ENCODE data around the gene GALNT2. TPM values are rescaled to one million over a fixed set of nuclear protein-coding genes. Genes with fewer than 3 reads are reported as not detected.

Gene GALNT2
- total RNA-seq, 2 experiments from 2014 or later: 59.8 to 62.4 TPM

GRCh38 chr1:230303822-230304221 is 236.8 kb downstream of the GALNT2 start:
- intact Hi-C loops (cut with micrococcal nuclease): no loop called here

GRCh38 chr1:230306169-230306568 is 239.1 kb downstream of the GALNT2 start:
- Mint-ChIP-seq H3K36me3 (ENCODE audit: low read depth) (no peaks in the 10 kb centered on the region), H3K27ac (no peak overlapping the region), H3K9me3 (no peaks in the 10 kb centered on the region), H3K4me1 (ENCODE audit: low read depth) (peaks cover 21% of the 10 kb centered on the region), H3K27me3 (ENCODE audit: low read depth) (no peaks in the 10 kb centered on the region), H3K4me3 (no peak overlapping the region)
- CTCF ChIA-PET: interaction anchor here (0.6 to 0.8 kb wide), 6 partner anchors 14 to 679 kb away, joined by 3 to 4 read pairs (median 3); no protein-coding TSS in a partner anchor
- intact Hi-C loops (cut with micrococcal nuclease): loop anchor here (1.0 to 2.0 kb wide), 2 partner anchors 97 to 196 kb away; no protein-coding TSS in a partner anchor
- DNase-seq: peak; percentile 68

More at GRCh38 chr1:230303822-230304221, 236.8 kb downstream of the GALNT2 start:
- DNase-seq: no peak
- H3K27me3 Mint-ChIP-seq (ENCODE audit: low read depth): no peaks in the 10 kb centered on the region
- H3K9me3 Mint-ChIP-seq: no peaks in the 10 kb centered on the region
- H3K4me3 Mint-ChIP-seq: no peak overlapping the region
- H3K4me1 Mint-ChIP-seq (ENCODE audit: low read depth): peaks cover 19% of the 10 kb centered on the region
- CTCF ChIA-PET: interaction anchor here (2.1 kb wide), 1 partner anchor 34 kb away, joined by 6 read pairs; no protein-coding TSS in a partner anchor
- no peaks in the 10 kb centered on the region for H3K36me3 Mint-ChIP-seq (ENCODE audit: low read depth)
- no peak overlapping the region for H3K27ac Mint-ChIP-seq

- no peaks in the 10 kb centered on the region for H3K9me3 Mint-ChIP-seq
- no peaks in the 10 kb centered on the region for H3K36me3 Mint-ChIP-seq (ENCODE audit: low read depth)
- no peak overlapping the region for H3K27ac Mint-ChIP-seq
- H3K4me1 Mint-ChIP-seq (ENCODE audit: low read depth): peaks cover 21% of the 10 kb centered on the region
- CTCF ChIA-PET: no interaction called here
- no peak for DNase-seq
- H3K4me3 Mint-ChIP-seq: no peak overlapping the region
- intact Hi-C loops (cut with micrococcal nuclease): loop anchor here (2.0 kb wide), 1 partner anchor 98 kb away; no protein-coding TSS in a partner anchor
- no peaks in the 10 kb centered on the region for H3K27me3 Mint-ChIP-seq (ENCODE audit: low read depth)
Measured at GRCh38 chr1:230307213-230307612, 240.2 kb downstream of the GALNT2 start.

GRCh38 chr1:230308039-230308438 is 241.0 kb downstream of the GALNT2 start:
- no peaks in the 10 kb centered on the region for H3K36me3 Mint-ChIP-seq (ENCODE audit: low read depth)
- no peaks in the 10 kb centered on the region for H3K9me3 Mint-ChIP-seq
- H3K27me3 Mint-ChIP-seq (ENCODE audit: low read depth): peaks cover 2% of the 10 kb centered on the region
- peaks cover 21% of the 10 kb centered on the region for H3K4me1 Mint-ChIP-seq (ENCODE audit: low read depth)
- CTCF ChIA-PET: interaction anchor here (0.7 kb wide), 1 partner anchor 38 kb away, joined by 3 read pairs; no protein-coding TSS in a partner anchor
- DNase-seq: no peak
- intact Hi-C loops (cut with micrococcal nuclease): no loop called here
- no peak overlapping the region for H3K4me3 Mint-ChIP-seq
- no peak overlapping the region for H3K27ac Mint-ChIP-seq

- no peaks in the 10 kb centered on the region for H3K9me3 Mint-ChIP-seq
- CTCF ChIA-PET: no interaction called here
- peaks cover 14% of the 10 kb centered on the region for H3K4me1 Mint-ChIP-seq (ENCODE audit: low read depth)
- H3K36me3 Mint-ChIP-seq (ENCODE audit: low read depth): no peaks in the 10 kb centered on the region
- H3K27me3 Mint-ChIP-seq (ENCODE audit: low read depth): peaks cover 4% of the 10 kb centered on the region
- intact Hi-C loops (cut with micrococcal nuclease): no loop called here
- no peak overlapping the region for H3K4me3 Mint-ChIP-seq
- no peak overlapping the region for H3K27ac Mint-ChIP-seq
- DNase-seq: no peak
Measured at GRCh38 chr1:230308821-230309220, 241.8 kb downstream of the GALNT2 start.

GRCh38 chr1:230309646-230310177 is 242.7 kb downstream of the GALNT2 start:
- Mint-ChIP-seq H3K27ac (no peak overlapping the region), H3K36me3 (ENCODE audit: low read depth) (no peaks in the 10 kb centered on the region), H3K9me3 (no peaks in the 10 kb centered on the region), H3K4me3 (no peak overlapping the region), H3K4me1 (ENCODE audit: low read depth) (peaks cover 10% of the 10 kb centered on the region), H3K27me3 (ENCODE audit: low read depth) (peaks cover 4% of the 10 kb centered on the region)
- CTCF ChIA-PET: interaction anchor here (0.6 to 0.7 kb wide), 4 partner anchors 455 to 1833 kb away, joined by 3 to 6 read pairs (median 3); no protein-coding TSS in a partner anchor
- no peak for DNase-seq
- intact Hi-C loops (cut with micrococcal nuclease): loop anchor here (1.0 to 10.0 kb wide), 4 partner anchors 142 to 1051 kb away; partner anchors contain the start of gene NUP133

GRCh38 chr1:230310381-230311163 is 243.5 kb downstream of the GALNT2 start:
- intact Hi-C loops (cut with micrococcal nuclease): loop anchor here (1.0 to 10.0 kb wide), 4 partner anchors 143 to 1052 kb away; partner anchors contain the start of gene NUP133
- peak; percentile 75 for DNase-seq
- Mint-ChIP-seq H3K9me3 (no peaks in the 10 kb centered on the region), H3K36me3 (ENCODE audit: low read depth) (no peaks in the 10 kb centered on the region), H3K4me3 (no peak overlapping the region), H3K27ac (no peak overlapping the region), H3K27me3 (ENCODE audit: low read depth) (peaks cover 4% of the 10 kb centered on the region), H3K4me1 (ENCODE audit: low read depth) (peaks cover 10% of the 10 kb centered on the region)
- CTCF ChIA-PET: interaction anchor here (0.6 to 2.9 kb wide), 5 partner anchors 456 to 1833 kb away, joined by 3 to 13 read pairs (median 3); no protein-coding TSS in a partner anchor

- no peaks in the 10 kb centered on the region for H3K9me3 Mint-ChIP-seq
- peaks cover 4% of the 10 kb centered on the region for H3K27me3 Mint-ChIP-seq (ENCODE audit: low read depth)
- H3K27ac Mint-ChIP-seq: no peak overlapping the region
- H3K4me1 Mint-ChIP-seq (ENCODE audit: low read depth): peaks cover 2% of the 10 kb centered on the region
- intact Hi-C loops (cut with micrococcal nuclease): loop anchor here (5.0 to 10.0 kb wide), 2 partner anchors 145 to 808 kb away; partner anchors contain the start of gene NUP133
- DNase-seq: no peak
- H3K4me3 Mint-ChIP-seq: no peak overlapping the region
- H3K36me3 Mint-ChIP-seq (ENCODE audit: low read depth): no peaks in the 10 kb centered on the region
- CTCF ChIA-PET: interaction anchor here (2.9 kb wide), 1 partner anchor 651 kb away, joined by 13 read pairs; no protein-coding TSS in a partner anchor
Measured at GRCh38 chr1:230312676-230313075, 245.6 kb downstream of the GALNT2 start.

- intact Hi-C loops (cut with micrococcal nuclease): loop anchor here (5.0 to 10.0 kb wide), 2 partner anchors 146 to 809 kb away; partner anchors contain the start of gene NUP133
- DNase-seq: no peak
- CTCF ChIA-PET: interaction anchor here (1.3 to 2.9 kb wide), 2 partner anchors 8 to 652 kb away, joined by 3 to 13 read pairs; no protein-coding TSS in a partner anchor
- Mint-ChIP-seq H3K4me1 (ENCODE audit: low read depth) (peaks cover 2% of the 10 kb centered on the region), H3K36me3 (ENCODE audit: low read depth) (no peaks in the 10 kb centered on the region), H3K4me3 (no peak overlapping the region), H3K27me3 (ENCODE audit: low read depth) (peaks cover 4% of the 10 kb centered on the region), H3K9me3 (no peaks in the 10 kb centered on the region), H3K27ac (no peak overlapping the region)
Measured at GRCh38 chr1:230313453-230314141, 246.6 kb downstream of the GALNT2 start.

- CTCF ChIA-PET: interaction anchor here (1.3 kb wide), 1 partner anchor 9 kb away, joined by 3 read pairs; no protein-coding TSS in a partner anchor
- H3K9me3 Mint-ChIP-seq: no peaks in the 10 kb centered on the region
- H3K4me1 Mint-ChIP-seq (ENCODE audit: low read depth): peaks cover 2% of the 10 kb centered on the region
- no peaks in the 10 kb centered on the region for H3K36me3 Mint-ChIP-seq (ENCODE audit: low read depth)
- peaks cover 4% of the 10 kb centered on the region for H3K27me3 Mint-ChIP-seq (ENCODE audit: low read depth)
- H3K4me3 Mint-ChIP-seq: no peak overlapping the region
- H3K27ac Mint-ChIP-seq: no peak overlapping the region
- intact Hi-C loops (cut with micrococcal nuclease): loop anchor here (5.0 to 10.0 kb wide), 2 partner anchors 147 to 809 kb away; partner anchors contain the start of gene NUP133
- no peak for DNase-seq
Measured at GRCh38 chr1:230314142-230314470, 247.1 kb downstream of the GALNT2 start.

- no peaks in the 10 kb centered on the region for H3K36me3 Mint-ChIP-seq (ENCODE audit: low read depth)
- no peak for DNase-seq
- H3K27ac Mint-ChIP-seq: no peak overlapping the region
Measured at GRCh38 chr1:230315099-230315498, 248.1 kb downstream of the GALNT2 start.

More at GRCh38 chr1:230315099-230315498, 248.1 kb downstream of the GALNT2 start:
- CTCF ChIA-PET: no interaction called here
- no peak overlapping the region for H3K4me3 Mint-ChIP-seq
- H3K27me3 Mint-ChIP-seq (ENCODE audit: low read depth): peaks cover 4% of the 10 kb centered on the region
- intact Hi-C loops (cut with micrococcal nuclease): loop anchor here (10.0 kb wide), 1 partner anchor 810 kb away; the partner anchor contains the start of gene NUP133
- H3K9me3 Mint-ChIP-seq: no peaks in the 10 kb centered on the region
- peaks cover 2% of the 10 kb centered on the region for H3K4me1 Mint-ChIP-seq (ENCODE audit: low read depth)
